Measurements from ENCODE around the gene UBE2H. TPM values are rescaled to one million over a fixed set of nuclear protein-coding genes. Genes with fewer than 3 reads are reported as not detected.
A peak's percentile ranks its signal among the peaks of the same experiment; 100 is the strongest.
"Not testable (repeated sequence)": the region's sequence is repeated elsewhere in the genome, so short reads cannot be mapped to it uniquely, and the experiment has no call there.

Gene UBE2H
- total RNA-seq, 1 donor from 2014 or later, result 104 TPM

DNA sequence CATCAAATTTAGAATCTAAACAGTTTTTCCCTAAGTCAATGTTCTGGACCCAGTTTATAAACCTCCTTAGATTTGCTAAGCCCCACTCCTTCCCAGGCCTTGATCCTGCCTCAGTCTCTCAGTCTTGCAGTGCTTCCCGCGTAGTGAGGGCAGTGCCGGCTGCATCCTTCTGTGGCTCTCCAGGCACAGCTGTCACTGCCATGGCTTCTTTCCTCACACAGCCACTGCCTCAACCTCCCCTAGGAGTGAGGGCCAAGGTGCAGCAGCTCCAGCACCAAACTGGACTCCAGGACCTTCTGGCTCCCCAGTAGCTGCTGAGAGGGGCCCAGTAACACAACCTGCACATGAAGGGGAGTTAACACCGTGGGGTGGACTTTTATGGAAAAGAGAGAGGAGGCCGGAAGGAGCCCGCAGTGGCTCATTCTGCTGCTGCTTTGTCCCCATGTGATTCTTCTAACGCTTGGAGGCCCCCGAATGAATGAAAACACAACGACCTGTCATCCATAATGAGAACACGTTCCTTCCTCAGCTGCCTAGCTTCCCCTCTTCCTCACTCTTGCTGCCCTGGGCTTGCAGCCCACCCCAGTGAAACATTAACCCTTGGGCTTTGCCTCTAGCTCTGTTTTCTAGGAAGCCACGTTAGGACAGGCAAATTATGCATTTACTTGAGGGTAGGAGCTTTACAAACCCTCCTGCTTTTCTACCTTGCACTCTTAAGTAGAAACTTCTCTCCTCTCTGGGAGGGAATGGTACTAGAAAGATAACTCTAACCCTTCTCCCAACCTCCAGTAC is 16.0 kb upstream of the UBE2H start:
- Mint-ChIP-seq H3K36me3 (no peaks in the 10 kb centered on the region), H3K9me3 (no peaks in the 10 kb centered on the region), H3K27ac (peak overlapping the region; percentile 99), H3K4me1 (peaks cover 19% of the 10 kb centered on the region), H3K4me3 (no peak overlapping the region), H3K27me3 (ENCODE audit: low read depth) (no peaks in the 10 kb centered on the region)
- TF ChIP-seq, protein P1, sequence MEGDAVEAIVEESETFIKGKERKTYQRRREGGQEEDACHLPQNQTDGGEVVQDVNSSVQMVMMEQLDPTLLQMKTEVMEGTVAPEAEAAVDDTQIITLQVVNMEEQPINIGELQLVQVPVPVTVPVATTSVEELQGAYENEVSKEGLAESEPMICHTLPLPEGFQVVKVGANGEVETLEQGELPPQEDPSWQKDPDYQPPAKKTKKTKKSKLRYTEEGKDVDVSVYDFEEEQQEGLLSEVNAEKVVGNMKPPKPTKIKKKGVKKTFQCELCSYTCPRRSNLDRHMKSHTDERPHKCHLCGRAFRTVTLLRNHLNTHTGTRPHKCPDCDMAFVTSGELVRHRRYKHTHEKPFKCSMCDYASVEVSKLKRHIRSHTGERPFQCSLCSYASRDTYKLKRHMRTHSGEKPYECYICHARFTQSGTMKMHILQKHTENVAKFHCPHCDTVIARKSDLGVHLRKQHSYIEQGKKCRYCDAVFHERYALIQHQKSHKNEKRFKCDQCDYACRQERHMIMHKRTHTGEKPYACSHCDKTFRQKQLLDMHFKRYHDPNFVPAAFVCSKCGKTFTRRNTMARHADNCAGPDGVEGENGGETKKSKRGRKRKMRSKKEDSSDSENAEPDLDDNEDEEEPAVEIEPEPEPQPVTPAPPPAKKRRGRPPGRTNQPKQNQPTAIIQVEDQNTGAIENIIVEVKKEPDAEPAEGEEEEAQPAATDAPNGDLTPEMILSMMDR (IDR thresholded peaks at IDR 0.05; ENCODE audit: unreplicated experiment), result no peak
- no peak for DNase-seq (ENCODE audit: low spot score in 2 of 2, unreplicated experiment in 2 of 2)

DNA sequence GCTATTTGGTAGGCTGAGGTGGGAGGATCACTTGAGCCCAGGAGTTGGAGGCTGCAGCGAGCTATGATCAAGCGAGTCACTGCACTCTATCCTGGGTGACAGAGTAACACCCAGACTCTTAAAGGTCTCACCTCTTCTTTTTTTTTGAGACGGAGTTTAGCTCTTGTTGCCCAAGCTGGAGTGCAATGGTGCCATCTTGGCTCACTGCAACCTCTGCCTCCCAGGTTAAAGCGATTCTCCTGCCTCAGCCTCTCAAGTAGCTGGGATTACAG is 7.4 kb upstream of the UBE2H start:
- not testable (repeated sequence) for H3K4me3 Mint-ChIP-seq; H3K27me3 Mint-ChIP-seq (ENCODE audit: low read depth); H3K9me3 Mint-ChIP-seq; H3K36me3 Mint-ChIP-seq; H3K27ac Mint-ChIP-seq; DNase-seq (ENCODE audit: low spot score in 2 of 2, unreplicated experiment in 2 of 2)
- H3K4me1 Mint-ChIP-seq, result peaks cover 22% of the 10 kb centered on the region

DNA sequence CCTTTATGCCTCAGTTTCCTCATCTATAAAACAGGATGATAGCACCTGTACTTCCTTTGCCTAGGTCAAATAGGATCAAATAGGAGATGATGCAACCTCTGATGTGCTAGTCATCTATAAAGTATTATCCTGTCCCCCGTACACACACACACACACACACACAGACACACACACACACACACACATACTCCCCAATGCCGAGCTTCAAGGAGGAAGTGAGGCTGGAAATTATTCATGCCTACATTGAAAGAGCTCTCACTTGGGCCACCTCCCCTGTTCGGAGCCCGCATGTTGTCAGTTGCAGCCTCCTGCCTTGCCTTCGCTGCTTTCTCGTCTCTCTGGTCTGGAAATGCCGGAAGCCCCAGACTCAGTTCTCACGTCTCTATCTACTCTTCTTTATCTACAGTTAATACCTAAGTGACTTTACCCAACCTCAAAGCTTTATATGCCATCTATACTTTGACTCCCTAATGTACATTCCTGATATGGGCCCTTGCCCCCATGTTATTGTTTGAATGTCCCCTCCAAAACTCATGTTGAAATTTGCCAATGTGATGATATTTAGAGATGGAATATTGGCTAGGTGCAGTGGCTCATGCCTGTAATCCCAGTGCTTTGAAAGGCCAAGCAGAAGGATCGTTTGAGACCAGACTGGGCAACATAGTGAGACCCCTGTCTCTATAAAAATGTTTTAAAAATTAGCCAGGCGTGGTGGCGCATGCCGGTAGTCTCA is 6.9 kb upstream of the UBE2H start:
- DNase-seq (ENCODE audit: low spot score in 2 of 2, unreplicated experiment in 2 of 2), result no peak
- Mint-ChIP-seq H3K27me3 (ENCODE audit: low read depth) (no peaks in the 10 kb centered on the region), H3K36me3 (no peaks in the 10 kb centered on the region), H3K27ac (peak overlapping the region; percentile 85), H3K9me3 (no peaks in the 10 kb centered on the region), H3K4me1 (peaks cover 22% of the 10 kb centered on the region), H3K4me3 (no peak overlapping the region)
- TF ChIP-seq, protein P1 (IDR thresholded peaks at IDR 0.05; ENCODE audit: unreplicated experiment), result no peak

DNA sequence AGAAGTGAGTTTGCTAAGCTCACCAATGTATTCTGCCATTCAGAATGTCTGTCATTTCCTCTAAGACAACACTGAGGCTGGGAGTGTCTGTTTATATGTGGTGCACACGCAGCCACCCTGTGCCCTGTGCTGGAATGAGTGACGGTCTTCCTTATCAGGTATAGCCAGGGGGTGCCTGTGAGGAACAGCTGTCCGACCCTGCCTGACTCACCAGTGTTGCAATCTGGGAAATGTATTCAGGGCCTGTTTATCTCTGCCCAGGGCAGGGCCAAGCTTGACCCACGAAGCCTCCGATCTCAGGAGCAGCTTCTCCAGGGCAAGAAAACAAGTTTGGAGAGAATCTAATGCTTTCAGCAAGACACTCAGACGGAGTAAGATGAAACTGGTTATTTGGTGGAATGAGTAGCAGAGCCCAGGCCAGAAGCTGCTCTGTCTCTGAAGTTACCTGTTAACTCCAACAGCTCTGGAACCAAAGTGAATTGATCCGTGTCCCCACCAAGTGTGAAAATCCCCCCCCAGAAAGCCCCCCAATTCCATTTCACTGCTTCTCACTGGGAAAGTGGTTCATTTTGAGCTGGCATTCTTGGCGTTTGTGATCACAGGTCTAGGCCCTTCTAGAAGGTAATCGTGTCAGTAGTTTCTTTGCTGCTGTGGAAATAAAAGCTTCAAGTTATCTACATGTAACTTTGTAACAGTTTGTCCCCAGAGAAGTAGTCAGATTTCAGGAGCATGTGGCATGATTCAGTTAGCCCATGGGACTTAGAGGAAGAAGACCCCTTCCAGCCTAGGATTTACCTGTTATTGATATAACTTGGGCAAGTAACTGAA is 6.1 kb upstream of the UBE2H start:
- peaks cover 22% of the 10 kb centered on the region for H3K4me1 Mint-ChIP-seq
- no peaks in the 10 kb centered on the region for H3K9me3 Mint-ChIP-seq
- TF ChIP-seq, protein P1 (IDR thresholded peaks at IDR 0.05; ENCODE audit: unreplicated experiment), result no peak
- no peak overlapping the region for H3K4me3 Mint-ChIP-seq
- H3K27me3 Mint-ChIP-seq (ENCODE audit: low read depth), result no peaks in the 10 kb centered on the region
- peak overlapping the region; percentile 85 for H3K27ac Mint-ChIP-seq
- H3K36me3 Mint-ChIP-seq, result no peaks in the 10 kb centered on the region
- DNase-seq (ENCODE audit: low spot score in 2 of 2, unreplicated experiment in 2 of 2), result no peak

DNA sequence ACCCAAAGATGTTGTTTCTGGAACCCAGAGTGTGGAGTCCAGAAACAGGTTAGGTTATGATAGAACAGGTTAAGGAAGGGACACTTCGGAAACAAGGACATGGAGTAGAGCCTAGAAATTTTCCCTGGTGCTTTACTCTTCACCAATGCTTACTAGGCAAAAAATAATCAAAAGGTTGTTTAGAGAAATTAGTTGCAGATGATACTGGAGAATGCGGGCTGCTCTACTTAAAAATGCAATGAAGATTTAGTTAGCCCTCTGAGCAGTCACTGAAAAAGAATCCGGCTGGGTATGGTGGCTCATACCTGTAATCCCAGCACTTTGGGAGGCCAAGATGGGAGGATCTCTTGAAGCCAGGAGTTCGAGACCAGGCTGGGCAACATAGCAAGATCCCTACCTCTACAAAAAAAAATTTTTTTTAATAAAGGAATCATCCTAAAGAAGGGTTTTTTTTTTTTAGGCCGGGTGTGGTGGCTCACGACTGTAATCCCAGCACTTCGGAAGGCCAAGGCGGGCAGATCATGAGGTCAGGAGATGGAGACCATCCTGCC is 3.3 kb upstream of the UBE2H start:
- H3K4me3 Mint-ChIP-seq, result no peak overlapping the region
- H3K9me3 Mint-ChIP-seq, result no peaks in the 10 kb centered on the region
- no peak for DNase-seq (ENCODE audit: low spot score in 2 of 2, unreplicated experiment in 2 of 2)
- TF ChIP-seq, protein P1 (IDR thresholded peaks at IDR 0.05; ENCODE audit: unreplicated experiment), result no peak
- H3K4me1 Mint-ChIP-seq, result peaks cover 28% of the 10 kb centered on the region
- no peaks in the 10 kb centered on the region for H3K36me3 Mint-ChIP-seq
- H3K27me3 Mint-ChIP-seq (ENCODE audit: low read depth), result no peaks in the 10 kb centered on the region
- H3K27ac Mint-ChIP-seq, result peak overlapping the region; percentile 60
